SK-N-SH (cell line): ENCODE measurements around the gene RAB3IL1. TPM values are rescaled to one million over a fixed set of nuclear protein-coding genes. Genes with fewer than 3 reads are reported as not detected.

Experiments
- CTCF ChIA-PET: fragments of 300-600, 350-600 bp; formaldehyde crosslinking; extraction: SDS; loops from one replicate; lab custom pipeline; 2021; lab: Yijun Ruan, JAX
- POLR2A ChIA-PET: fragments of 350-600 bp; sonication (Branson Sonifier 250); formaldehyde crosslinking; extraction: SDS; loops from one replicate; lab custom pipeline; 2020; ENCODE audit warnings: antibody characterized with exemption, inconsistent platforms; lab: Yijun Ruan, JAX
- DNase-seq: peaks from one replicate; pipeline ENCODE4 v3.0.0; 2012
- H2AFZ ChIP-seq: fragments of 200-600 bp; sonication (generic); 2 replicates; pipeline ENCODE4 v1.8.1; 2016; ENCODE audit warnings: antibody characterized with exemption, mild to moderate bottlenecking, low read depth
- H3F3A ChIP-seq: fragments of 200-600 bp; sonication (generic); replicated peaks from 2 replicates; pipeline ENCODE3; 2016; ENCODE audit warnings: antibody characterized with exemption, mild to moderate bottlenecking; ENCODE audit not compliant: insufficient read depth
- H3K27ac ChIP-seq, 2 experiments: fragments of 200-500 bp in 1 of 2; fragments of 200-600 bp in 1 of 2; sonication (Bioruptor generic) in 1 of 2; sonication (generic), shearing (Covaris generic) in 1 of 2; 2 replicates each; pipeline versions ENCODE4 v1.5.1 to v1.6.1; 2014 to 2016; ENCODE audit warnings: low read depth in 2 of 2, inconsistent platforms in 1 of 2, low read length in 1 of 2, mild to moderate bottlenecking in 1 of 2, mixed read lengths in 1 of 2
- H3K27me3 ChIP-seq: fragments of 200-600 bp; sonication (generic), shearing (Covaris generic); 2 replicates; pipeline ENCODE4 v1.6.1; 2016; ENCODE audit warnings: mixed run types; ENCODE audit not compliant: insufficient read depth
- H3K36me3 ChIP-seq, 2 experiments: fragments of 200-500 bp in 1 of 2; fragments of 200-600 bp in 1 of 2; sonication (Bioruptor generic) in 1 of 2; sonication (generic) in 1 of 2; replicated peaks in 1 of 2; 2 replicates each; pipeline versions ENCODE3 to v1.5.1; 2014 to 2016; ENCODE audit warnings: low read length in 1 of 2, mild to moderate bottlenecking in 1 of 2; ENCODE audit not compliant: insufficient read depth in 2 of 2, control insufficient read depth in 1 of 2
- H3K4me1 ChIP-seq, 2 experiments: fragments of 200-500 bp in 1 of 2; fragments of 200-600 bp in 1 of 2; sonication (Bioruptor generic) in 1 of 2; sonication (generic), shearing (Covaris generic) in 1 of 2; 2 replicates each; pipeline versions ENCODE4 v1.5.1 to v1.6.1; 2014 to 2016; ENCODE audit warnings: low read depth in 1 of 2, low read length in 1 of 2, mixed run types in 1 of 2; ENCODE audit not compliant: insufficient read depth in 2 of 2, control insufficient read depth in 1 of 2
- H3K4me2 ChIP-seq: fragments of 200-600 bp; sonication (generic), shearing (Covaris generic); 2 replicates; pipeline ENCODE4 v1.6.1; 2017; ENCODE audit warnings: mixed run types
- H3K4me3 ChIP-seq, 2 experiments: fragments of 200-500 bp in 1 of 2; fragments of 200-600 bp in 1 of 2; sonication (Bioruptor generic) in 1 of 2; sonication (generic), shearing (Covaris generic) in 1 of 2; 2 replicates each; pipeline versions ENCODE4 v1.5.1 to v1.8.1; 2014 to 2016; ENCODE audit warnings: low read depth in 2 of 2, inconsistent platforms in 1 of 2, low read length in 1 of 2, mild to moderate bottlenecking in 1 of 2, mixed read lengths in 1 of 2, moderate library complexity in 1 of 2
- H3K79me2 ChIP-seq: fragments of 200-600 bp; sonication (generic); 2 replicates; pipeline ENCODE4 v1.8.1; 2017; ENCODE audit warnings: mild to moderate bottlenecking; ENCODE audit not compliant: insufficient read depth
- H3K9ac ChIP-seq: fragments of 200-600 bp; sonication (generic); 2 replicates; pipeline ENCODE4 v1.6.1; 2017; ENCODE audit warnings: mixed run types
- H3K9me2 ChIP-seq: fragments of 200-600 bp; sonication (generic); 2 replicates; pipeline ENCODE4 v1.6.1; 2017; ENCODE audit warnings: mixed run types
- H3K9me3 ChIP-seq: fragments of 200-600 bp; sonication (generic); 2 replicates; pipeline ENCODE4 v1.6.1; 2017; ENCODE audit warnings: mixed run types, mild to moderate bottlenecking, moderate library complexity
- H4K20me1 ChIP-seq: fragments of 200-600 bp; sonication (generic); 2 replicates; pipeline ENCODE4 v1.6.1; 2017; ENCODE audit warnings: mild to moderate bottlenecking, mixed run types; ENCODE audit not compliant: insufficient read depth
- CHD2 ChIP-seq: fragments of 150-350 bp; IDR thresholded peaks from 2 replicates; pipeline ENCODE4 v1.6.1; 2018; ENCODE audit warnings: low read length; ENCODE audit not compliant: partially characterized antibody
- CTCF ChIP-seq: fragments of 200-600 bp; sonication (generic); IDR thresholded peaks from 2 replicates; pipeline ENCODE4 v1.6.1; 2017; ENCODE audit warnings: antibody characterized with exemption, mild to moderate bottlenecking, moderate library complexity
- ELF1 ChIP-seq: IDR thresholded peaks from 2 replicates; pipeline ENCODE4 v1.4.0; 2012
- EP300 ChIP-seq, 2 experiments: IDR thresholded peaks; 2 replicates each; pipeline versions ENCODE4 v1.4.0 to v1.6.1; 2012; ENCODE audit warnings: borderline replicate concordance in 1 of 2, low read depth in 1 of 2, low read length in 1 of 2
- FOSL2 ChIP-seq: IDR thresholded peaks from 2 replicates; pipeline ENCODE4 v1.4.0; 2012; ENCODE audit warnings: low read depth, mild to moderate bottlenecking, moderate library complexity, borderline replicate concordance
- FOXJ3 ChIP-seq: sonication (generic); formaldehyde crosslinking; IDR thresholded peaks from 2 replicates; pipeline ENCODE4 v1.5.1; 2020; ENCODE audit warnings: mild to moderate bottlenecking, missing genetic modification reagents
- JUND ChIP-seq: IDR thresholded peaks from 2 replicates; pipeline ENCODE4 v1.4.0; 2012
- MAX ChIP-seq: IDR thresholded peaks from 2 replicates; pipeline ENCODE4 v1.4.0; 2012; ENCODE audit warnings: low read depth
- MXI1 ChIP-seq: IDR thresholded peaks from 2 replicates; pipeline ENCODE4 v1.6.1; 2012; ENCODE audit warnings: mild to moderate bottlenecking, low read depth, low read length, improper control_type of control experiment
- NFIC ChIP-seq: IDR thresholded peaks from 2 replicates; pipeline ENCODE4 v1.4.0; 2012; ENCODE audit warnings: borderline replicate concordance
- NRF1 ChIP-seq: IDR thresholded peaks from 2 replicates; pipeline ENCODE4 v1.6.1; 2012; ENCODE audit warnings: low read depth, mild to moderate bottlenecking, low read length
- POLR2AphosphoS5 ChIP-seq: IDR thresholded peaks from 2 replicates; pipeline ENCODE4 v1.6.1; 2012; ENCODE audit warnings: low read depth, low read length
- REST ChIP-seq: IDR thresholded peaks from 2 replicates; pipeline ENCODE4 v1.6.1; 2012; ENCODE audit warnings: mild to moderate bottlenecking, low read depth, low read length, moderate library complexity
- RFX5 ChIP-seq: IDR thresholded peaks from 2 replicates; pipeline ENCODE4 v1.6.1; 2012; ENCODE audit warnings: mild to moderate bottlenecking, improper control_type of control experiment, low read length
- SMC3 ChIP-seq: IDR thresholded peaks from 2 replicates; pipeline ENCODE4 v1.6.1; 2012; ENCODE audit warnings: low read depth, low read length, improper control_type of control experiment
- USF1 ChIP-seq: IDR thresholded peaks from 2 replicates; pipeline ENCODE4 v1.4.0; 2012; ENCODE audit warnings: low read depth, borderline replicate concordance
- USF2 ChIP-seq: fragments of 150-350 bp; IDR thresholded peaks from 2 replicates; pipeline ENCODE4 v1.6.1; 2017; ENCODE audit warnings: antibody characterized with exemption, low read length, low read depth, borderline replicate concordance
- YY1 ChIP-seq: IDR thresholded peaks from 2 replicates; pipeline ENCODE4 v1.4.0; 2012; ENCODE audit warnings: low read depth, mild to moderate bottlenecking
- WGBS: methylation state at CpG from one replicate; pipeline ENCODE4 v1.1.6; 2017; ENCODE audit warnings: low lambda C conversion rate; 5-methylcytosine and 5-hydroxymethylcytosine counted together
- polyA plus RNA-seq, 3 experiments: library from polyadenylated mRNA; depleted of rRNA; stranded (reverse); fragments of >200 nt; gene quantifications; 2 replicates each; pipeline ENCODE4 v1.2.3, GENCODE V29; 2012

Gene RAB3IL1
- polyA plus RNA-seq, 1 of the 3 experiments (the other 2 are of a cell fraction) = 10.2 TPM

GRCh38 chr11:61864814-61865775, 52.3 kb downstream of the RAB3IL1 start:
- ChIA-PET POLR2A (interaction anchor here (0.6 kb wide), 1 partner anchor 50 kb away, joined by 3 read pairs; no protein-coding TSS in a partner anchor), CTCF (interaction anchor here (0.8 to 10.6 kb wide), 5 partner anchors 11 to 217 kb away, joined by 3 to 91 read pairs (median 6); no protein-coding TSS in a partner anchor)
- Histone ChIP-seq H3K79me2 (no peaks in the 10 kb centered on the region), H3K27ac (no peak overlapping the region; a peak in 1 of 4 replicates), H4K20me1 (no peaks in the 10 kb centered on the region), H3K36me3 (peaks cover 0 to 15% of the 10 kb centered on the region in 2 experiments), H3K9me3 (no peaks in the 10 kb centered on the region), H3K9ac (no peak overlapping the region), H2AFZ (no peak overlapping the region), H3K4me2 (no peak overlapping the region), H3K4me1 (peaks cover 0 to 4% of the 10 kb centered on the region in 2 experiments; a peak in 1 of 4 replicates), H3K27me3 (no peaks in the 10 kb centered on the region), H3K9me2 (no peaks in the 10 kb centered on the region), H3F3A (no peaks in the 10 kb centered on the region), H3K4me3 (no peak overlapping the region)
- TF ChIP-seq RFX5 (no peak), ELF1 (no peak), POLR2AphosphoS5 (no peak), FOXJ3 (CRISPR knock-in tag) (no peak)
- no peak for DNase-seq
- WGBS = 97% methylated on average over 13 of the region's 20 CpGs

- no peak overlapping the region for H3K4me3 ChIP-seq
- H3K4me2 ChIP-seq = no peak overlapping the region
- no peaks in the 10 kb centered on the region for H3K9me3 ChIP-seq
- H4K20me1 ChIP-seq = no peaks in the 10 kb centered on the region
- H3K27me3 ChIP-seq = no peaks in the 10 kb centered on the region
- no peak overlapping the region for H2AFZ ChIP-seq
- ChIA-PET CTCF (interaction anchor here (1.2 to 2.1 kb wide), 3 partner anchors 9 to 219 kb away, joined by 3 to 6 read pairs (median 5); partner anchors contain the start of gene FADS3), POLR2A (interaction anchor here (0.6 kb wide), 1 partner anchor 103 kb away, joined by 3 read pairs; no protein-coding TSS in a partner anchor)
- no peak overlapping the region for H3K27ac ChIP-seq
- no peak overlapping the region for H3K9ac ChIP-seq
- 93% methylated on average over 12 of the region's 13 CpGs for whole genome bisulfite sequencing
- peaks cover 8 to 20% of the 10 kb centered on the region in 2 experiments for H3K36me3 ChIP-seq
- DNase-seq = no peak
- H3K9me2 ChIP-seq = no peaks in the 10 kb centered on the region
- H3K79me2 ChIP-seq = no peaks in the 10 kb centered on the region
- H3F3A ChIP-seq = no peaks in the 10 kb centered on the region
- no peaks in the 10 kb centered on the region for H3K4me1 ChIP-seq
- TF ChIP-seq REST = no peak
- TF ChIP-seq CTCF = no peak
- no peak for TF ChIP-seq MAX
- no peak for TF ChIP-seq USF2
- TF ChIP-seq FOXJ3 (CRISPR knock-in tag) = no peak
- TF ChIP-seq RFX5 = no peak
- no peak for TF ChIP-seq YY1
- TF ChIP-seq USF1 = no peak
- no peak for TF ChIP-seq JUND
- TF ChIP-seq CHD2 = no peak
- no peak for TF ChIP-seq ELF1
- no peak for TF ChIP-seq SMC3
- no peak for TF ChIP-seq NFIC
- TF ChIP-seq MXI1 = no peak
- TF ChIP-seq NRF1 = no peak
- no peak for TF ChIP-seq EP300 (IDR thresholded peaks at IDR 0.05; ENCODE audit: borderline replicate concordance in 1 of 2, low read depth in 1 of 2, low read length in 1 of 2)
- no peak for TF ChIP-seq FOSL2
Measured at GRCh38 chr11:61863548-61864081, 53.8 kb downstream of the RAB3IL1 start.
